ENCODE measurements around the gene DRD4. TPM values are rescaled to one million over a fixed set of nuclear protein-coding genes. Genes with fewer than 3 reads are reported as not detected.

The DRD4 gene
- total and polyA plus RNA-seq, 2 of the 13 experiments (the other 11 are each of a cell fraction or from before 2014, with no cell fraction given) = 0.09 to 0.13 TPM

- no peak for TF ChIP-seq IRF9 (CRISPR knock-in tag; IDR thresholded peaks at IDR 0.05; ENCODE audit: borderline replicate concordance)
- TF ChIP-seq ZNF12 (CRISPR knock-in tag; IDR thresholded peaks at IDR 0.05) = 0 out of 2 replicates have a peak, but pooled peaks have one; percentile 36
- no peak for TF ChIP-seq HMG20B (CRISPR knock-in tag; conservative IDR thresholded peaks at IDR 0.05)
- TF ChIP-seq ZNF484 (CRISPR knock-in tag; IDR thresholded peaks at IDR 0.05; ENCODE audit: borderline replicate concordance, low read depth) = no peak
- peak; percentile 45 for TF ChIP-seq ASH2L (IDR thresholded peaks at IDR 0.05; ENCODE audit: insufficient read length, low read depth, low read length)
- no peak for TF ChIP-seq CCDC6 (CRISPR knock-in tag; IDR thresholded peaks at IDR 0.05)
- TF ChIP-seq ZNF607 (CRISPR knock-in tag; IDR thresholded peaks at IDR 0.05; ENCODE audit: borderline replicate concordance) = no peak
- TF ChIP-seq SNRNP70 (IDR thresholded peaks at IDR 0.05; ENCODE audit: low read depth, low read length) = no peak
- TF ChIP-seq, protein P1, sequence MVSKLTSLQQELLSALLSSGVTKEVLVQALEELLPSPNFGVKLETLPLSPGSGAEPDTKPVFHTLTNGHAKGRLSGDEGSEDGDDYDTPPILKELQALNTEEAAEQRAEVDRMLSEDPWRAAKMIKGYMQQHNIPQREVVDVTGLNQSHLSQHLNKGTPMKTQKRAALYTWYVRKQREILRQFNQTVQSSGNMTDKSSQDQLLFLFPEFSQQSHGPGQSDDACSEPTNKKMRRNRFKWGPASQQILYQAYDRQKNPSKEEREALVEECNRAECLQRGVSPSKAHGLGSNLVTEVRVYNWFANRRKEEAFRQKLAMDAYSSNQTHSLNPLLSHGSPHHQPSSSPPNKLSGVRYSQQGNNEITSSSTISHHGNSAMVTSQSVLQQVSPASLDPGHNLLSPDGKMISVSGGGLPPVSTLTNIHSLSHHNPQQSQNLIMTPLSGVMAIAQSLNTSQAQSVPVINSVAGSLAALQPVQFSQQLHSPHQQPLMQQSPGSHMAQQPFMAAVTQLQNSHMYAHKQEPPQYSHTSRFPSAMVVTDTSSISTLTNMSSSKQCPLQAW (CRISPR knock-in tag; IDR thresholded peaks at IDR 0.05) = peak; percentile 85
- TF ChIP-seq, protein P2, sequence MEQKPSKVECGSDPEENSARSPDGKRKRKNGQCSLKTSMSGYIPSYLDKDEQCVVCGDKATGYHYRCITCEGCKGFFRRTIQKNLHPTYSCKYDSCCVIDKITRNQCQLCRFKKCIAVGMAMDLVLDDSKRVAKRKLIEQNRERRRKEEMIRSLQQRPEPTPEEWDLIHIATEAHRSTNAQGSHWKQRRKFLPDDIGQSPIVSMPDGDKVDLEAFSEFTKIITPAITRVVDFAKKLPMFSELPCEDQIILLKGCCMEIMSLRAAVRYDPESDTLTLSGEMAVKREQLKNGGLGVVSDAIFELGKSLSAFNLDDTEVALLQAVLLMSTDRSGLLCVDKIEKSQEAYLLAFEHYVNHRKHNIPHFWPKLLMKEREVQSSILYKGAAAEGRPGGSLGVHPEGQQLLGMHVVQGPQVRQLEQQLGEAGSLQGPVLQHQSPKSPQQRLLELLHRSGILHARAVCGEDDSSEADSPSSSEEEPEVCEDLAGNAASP (CRISPR knock-in tag; IDR thresholded peaks at IDR 0.05; ENCODE audit: borderline replicate concordance) = no peak
- TF ChIP-seq MXI1 (IDR thresholded peaks at IDR 0.05; ENCODE audit: borderline replicate concordance, low read depth, low read length) = peak; percentile 72; the same call in 1 of the 3 replicates
- TF ChIP-seq, protein P3, sequence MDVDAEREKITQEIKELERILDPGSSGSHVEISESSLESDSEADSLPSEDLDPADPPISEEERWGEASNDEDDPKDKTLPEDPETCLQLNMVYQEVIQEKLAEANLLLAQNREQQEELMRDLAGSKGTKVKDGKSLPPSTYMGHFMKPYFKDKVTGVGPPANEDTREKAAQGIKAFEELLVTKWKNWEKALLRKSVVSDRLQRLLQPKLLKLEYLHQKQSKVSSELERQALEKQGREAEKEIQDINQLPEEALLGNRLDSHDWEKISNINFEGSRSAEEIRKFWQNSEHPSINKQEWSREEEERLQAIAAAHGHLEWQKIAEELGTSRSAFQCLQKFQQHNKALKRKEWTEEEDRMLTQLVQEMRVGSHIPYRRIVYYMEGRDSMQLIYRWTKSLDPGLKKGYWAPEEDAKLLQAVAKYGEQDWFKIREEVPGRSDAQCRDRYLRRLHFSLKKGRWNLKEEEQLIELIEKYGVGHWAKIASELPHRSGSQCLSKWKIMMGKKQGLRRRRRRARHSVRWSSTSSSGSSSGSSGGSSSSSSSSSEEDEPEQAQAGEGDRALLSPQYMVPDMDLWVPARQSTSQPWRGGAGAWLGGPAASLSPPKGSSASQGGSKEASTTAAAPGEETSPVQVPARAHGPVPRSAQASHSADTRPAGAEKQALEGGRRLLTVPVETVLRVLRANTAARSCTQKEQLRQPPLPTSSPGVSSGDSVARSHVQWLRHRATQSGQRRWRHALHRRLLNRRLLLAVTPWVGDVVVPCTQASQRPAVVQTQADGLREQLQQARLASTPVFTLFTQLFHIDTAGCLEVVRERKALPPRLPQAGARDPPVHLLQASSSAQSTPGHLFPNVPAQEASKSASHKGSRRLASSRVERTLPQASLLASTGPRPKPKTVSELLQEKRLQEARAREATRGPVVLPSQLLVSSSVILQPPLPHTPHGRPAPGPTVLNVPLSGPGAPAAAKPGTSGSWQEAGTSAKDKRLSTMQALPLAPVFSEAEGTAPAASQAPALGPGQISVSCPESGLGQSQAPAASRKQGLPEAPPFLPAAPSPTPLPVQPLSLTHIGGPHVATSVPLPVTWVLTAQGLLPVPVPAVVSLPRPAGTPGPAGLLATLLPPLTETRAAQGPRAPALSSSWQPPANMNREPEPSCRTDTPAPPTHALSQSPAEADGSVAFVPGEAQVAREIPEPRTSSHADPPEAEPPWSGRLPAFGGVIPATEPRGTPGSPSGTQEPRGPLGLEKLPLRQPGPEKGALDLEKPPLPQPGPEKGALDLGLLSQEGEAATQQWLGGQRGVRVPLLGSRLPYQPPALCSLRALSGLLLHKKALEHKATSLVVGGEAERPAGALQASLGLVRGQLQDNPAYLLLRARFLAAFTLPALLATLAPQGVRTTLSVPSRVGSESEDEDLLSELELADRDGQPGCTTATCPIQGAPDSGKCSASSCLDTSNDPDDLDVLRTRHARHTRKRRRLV (CRISPR knock-in tag; IDR thresholded peaks at IDR 0.05) = 0 out of 2 replicates have a peak, but pooled peaks have one; percentile 40
- 0 out of 2 replicates have a peak, but pooled peaks have one; percentile 64 for TF ChIP-seq ZBTB7A (CRISPR knock-in tag; IDR thresholded peaks at IDR 0.05)
- no peak for TF ChIP-seq KDM6A (CRISPR knock-in tag; IDR thresholded peaks at IDR 0.05; ENCODE audit: low read depth)
- TF ChIP-seq, protein P4, sequence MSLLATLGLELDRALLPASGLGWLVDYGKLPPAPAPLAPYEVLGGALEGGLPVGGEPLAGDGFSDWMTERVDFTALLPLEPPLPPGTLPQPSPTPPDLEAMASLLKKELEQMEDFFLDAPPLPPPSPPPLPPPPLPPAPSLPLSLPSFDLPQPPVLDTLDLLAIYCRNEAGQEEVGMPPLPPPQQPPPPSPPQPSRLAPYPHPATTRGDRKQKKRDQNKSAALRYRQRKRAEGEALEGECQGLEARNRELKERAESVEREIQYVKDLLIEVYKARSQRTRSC (CRISPR knock-in tag; IDR thresholded peaks at IDR 0.05; ENCODE audit: low read depth) = no peak
- no peak for TF ChIP-seq LCORL (IDR thresholded peaks at IDR 0.05)
- TF ChIP-seq LCORL (CRISPR knock-in tag; IDR thresholded peaks at IDR 0.05) = 0 out of 2 replicates have a peak, but pooled peaks have one; percentile 38
- no peak for TF ChIP-seq SRSF9 (IDR thresholded peaks at IDR 0.05; ENCODE audit: borderline replicate concordance, insufficient read depth, low read depth, low read length, poor library complexity, severe bottlenecking)
- no peak for TF ChIP-seq POLR2AphosphoS2 (IDR thresholded peaks at IDR 0.05; ENCODE audit: low read depth, low read length)
These were observed 18.1 kb downstream of the DRD4 start (continued) for GRCh38 chr11:655036-655726.

All from HepG2 (cell line).